ENCODE measurements around the gene F2R. TPM values are rescaled to one million over a fixed set of nuclear protein-coding genes. Genes with fewer than 3 reads are reported as not detected.

The F2R gene
- total RNA-seq, 1 donor from 2014 or later = 38.6 TPM

DNA sequence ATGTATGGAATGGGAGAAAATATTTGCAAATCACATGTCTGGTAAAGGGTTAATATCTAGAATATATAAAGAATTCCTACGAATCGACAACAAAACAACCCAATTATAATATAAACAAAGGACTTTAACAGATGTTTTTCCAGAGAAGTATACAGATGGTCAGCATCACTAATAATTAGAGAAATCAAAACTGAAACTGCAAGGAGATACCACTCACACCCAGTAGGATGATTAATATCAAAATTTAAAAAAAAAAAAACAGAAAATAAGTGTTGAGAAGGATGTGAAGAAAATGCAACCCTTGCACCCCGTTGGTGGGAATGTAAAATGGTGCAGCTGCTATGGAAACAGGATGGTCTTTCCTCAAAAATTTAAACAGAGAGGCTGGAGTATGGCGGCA, 34.6 kb upstream of the F2R start:
- H3K4me1 ChIP-seq = peaks cover 8% of the 10 kb centered on the region
- intact Hi-C loops (cut with DNase I) = no loop called here
- H3K36me3 ChIP-seq = peaks cover 12% of the 10 kb centered on the region
- H3K27me3 ChIP-seq = no peaks in the 10 kb centered on the region
- no peak for TF ChIP-seq CTCF (IDR thresholded peaks at IDR 0.05)
- no peaks in the 10 kb centered on the region for H3K9me3 ChIP-seq
- H3K4me3 ChIP-seq = no peak overlapping the region
- no peak for ATAC-seq
- H3K27ac ChIP-seq = no peak overlapping the region
- DNase-seq = no peak

GRCh38 chr5:76682387-76682786, 33.5 kb upstream of the F2R start:
- no peak for ATAC-seq
- Histone ChIP-seq H3K36me3 (peaks cover 4% of the 10 kb centered on the region), H3K4me1 (peaks cover 8% of the 10 kb centered on the region), H3K27me3 (no peaks in the 10 kb centered on the region), H3K4me3 (no peak overlapping the region), H3K9me3 (no peaks in the 10 kb centered on the region), H3K27ac (no peak overlapping the region)
- intact Hi-C loops (cut with DNase I) = no loop called here
- TF ChIP-seq CTCF (IDR thresholded peaks at IDR 0.05) = no peak
- no peak for DNase-seq

DNA sequence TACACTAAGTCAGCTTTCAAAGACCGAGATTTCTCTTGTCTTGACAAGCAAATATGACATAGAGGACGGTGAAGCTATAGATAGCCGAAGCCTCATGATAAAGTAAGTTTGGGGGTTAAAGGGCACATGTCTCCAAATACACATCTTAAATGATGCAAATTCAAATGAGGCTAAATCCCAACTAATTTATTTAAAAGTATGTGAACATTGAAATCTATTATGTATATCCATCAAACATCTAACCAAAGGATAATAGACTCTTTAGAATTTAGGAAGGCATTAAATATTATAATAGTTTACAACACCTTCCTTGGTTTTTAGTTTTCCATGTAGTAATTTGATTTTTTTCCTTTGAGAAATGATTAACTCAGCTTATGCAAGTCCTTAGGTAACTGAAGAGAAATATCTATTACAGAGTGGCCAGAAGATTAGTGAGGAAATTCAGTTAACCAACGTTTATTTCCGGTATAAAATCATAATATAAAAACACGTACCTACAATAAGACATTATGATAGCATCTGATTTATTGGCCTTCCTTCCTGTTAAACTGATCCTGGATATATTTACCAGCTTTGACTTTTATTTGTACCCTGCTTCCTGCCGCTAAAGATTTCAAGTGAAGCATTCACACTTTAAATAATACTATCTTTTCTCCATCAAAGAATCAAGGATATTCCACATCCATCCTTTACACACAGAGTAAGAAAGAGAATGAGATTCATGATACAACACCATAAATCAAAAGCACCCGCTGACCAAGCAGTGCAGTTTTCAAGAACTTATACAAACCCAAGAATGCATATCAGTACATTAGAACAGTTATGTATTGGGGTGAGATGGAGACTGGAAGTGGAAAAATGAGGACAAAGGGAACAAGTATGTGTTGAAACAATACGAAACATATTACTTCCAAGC, 31.9 kb upstream of the F2R start:
- Histone ChIP-seq H3K9me3 (no peaks in the 10 kb centered on the region), H3K27ac (no peak overlapping the region), H3K27me3 (no peaks in the 10 kb centered on the region), H3K36me3 (no peaks in the 10 kb centered on the region), H3K4me3 (no peak overlapping the region), H3K4me1 (peaks cover 4% of the 10 kb centered on the region)
- DNase-seq (no peak), ATAC-seq (no peak)
- TF ChIP-seq CTCF (IDR thresholded peaks at IDR 0.05) = no peak
- intact Hi-C loops (cut with DNase I) = no loop called here

GRCh38 chr5:76684756-76685519, 31.0 kb upstream of the F2R start:
- no peak for DNase-seq
- Histone ChIP-seq H3K27me3 (no peaks in the 10 kb centered on the region), H3K36me3 (no peaks in the 10 kb centered on the region), H3K9me3 (no peaks in the 10 kb centered on the region), H3K4me1 (no peaks in the 10 kb centered on the region), H3K27ac (no peak overlapping the region), H3K4me3 (no peak overlapping the region)
- ATAC-seq = no peak
- no peak for TF ChIP-seq CTCF (IDR thresholded peaks at IDR 0.05)
- intact Hi-C loops (cut with DNase I) = no loop called here

DNA sequence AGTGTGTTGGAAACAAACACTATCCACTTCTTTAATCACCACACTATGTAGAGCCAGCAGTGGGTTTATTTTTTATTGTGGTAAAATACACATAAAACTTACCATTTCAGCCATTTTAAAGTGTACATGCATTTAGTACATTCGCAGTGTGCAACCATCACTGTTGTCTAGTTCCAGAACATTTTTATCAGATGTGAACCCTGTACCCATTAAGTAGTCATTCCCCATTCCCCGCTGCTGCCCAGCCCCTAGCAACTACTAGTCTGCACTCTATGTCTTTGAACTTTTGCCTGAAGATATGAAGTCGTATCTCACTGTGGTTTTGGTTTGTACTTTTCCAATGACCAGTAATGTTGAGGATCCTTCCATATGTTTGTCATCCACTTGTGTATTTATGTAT, 30.2 kb upstream of the F2R start:
- Histone ChIP-seq H3K4me3 (no peak overlapping the region), H3K9me3 (no peaks in the 10 kb centered on the region), H3K27me3 (no peaks in the 10 kb centered on the region), H3K36me3 (no peaks in the 10 kb centered on the region), H3K4me1 (peaks cover 2% of the 10 kb centered on the region), H3K27ac (no peak overlapping the region)
- intact Hi-C loops (cut with DNase I) = no loop called here
- ATAC-seq (no peak), DNase-seq (no peak)
- no peak for TF ChIP-seq CTCF (IDR thresholded peaks at IDR 0.05)

Data from upper lobe of right lung (tissue), 1 donor.